ENCODE measurements around the gene B3GNT3. TPM values are rescaled to one million over a fixed set of nuclear protein-coding genes. Genes with fewer than 3 reads are reported as not detected.

B3GNT3 gene
- total RNA-seq, 1 experiment from 2014 or later = 22.2 TPM

DNA sequence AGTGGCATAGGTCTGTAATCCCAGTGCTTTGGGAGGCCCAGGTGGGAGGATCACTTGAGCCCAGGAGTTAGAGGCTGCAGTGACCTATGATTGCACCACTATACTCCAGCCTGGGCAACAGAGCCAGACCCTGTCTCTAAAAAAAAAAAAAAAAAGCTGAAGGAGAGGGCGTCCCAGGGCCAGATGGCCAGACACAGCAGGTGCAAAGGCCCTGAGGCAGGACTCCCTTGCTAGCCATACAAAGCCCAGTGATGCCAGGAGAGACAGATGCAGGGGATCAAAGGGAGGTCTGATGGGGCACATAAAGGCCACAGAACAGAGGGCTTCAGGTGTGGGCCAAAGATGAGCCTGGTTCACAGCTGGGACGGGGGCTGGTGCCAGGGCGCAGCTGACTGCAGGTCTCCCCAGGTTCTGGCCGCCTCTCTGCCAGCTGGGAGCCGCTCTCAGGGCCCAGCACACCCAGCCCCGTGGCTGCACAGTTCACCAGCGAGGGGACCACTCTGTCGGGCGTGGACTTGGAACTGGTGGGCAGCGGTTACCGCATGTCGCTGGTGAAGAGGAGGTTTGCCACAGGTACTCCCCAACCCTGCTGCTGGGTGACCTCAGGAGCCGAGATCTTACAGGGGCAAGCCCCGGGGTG is 7.5 kb upstream of the B3GNT3 start:
- no peak for DNase-seq (ENCODE audit: low read depth, low spot score)
- H3K9ac ChIP-seq (ENCODE audit: low read length) = no peak overlapping the region
- no peak overlapping the region for H3K4me3 ChIP-seq (replicated peaks in 1 of 2; ENCODE audit: low read depth in 1 of 2, low read length in 2 of 2)
- RAD21 ChIA-PET (ENCODE audit: low non-redundant PET in 1 of 2, low total read pairs in 2 of 2, uncharacterized antibody in 2 of 2, unreplicated experiment in 2 of 2) = no interaction called here
- ATAC-seq = no peak
- no peaks in the 10 kb centered on the region for H3K9me2 ChIP-seq (ENCODE audit: insufficient read depth)
- no peaks in the 10 kb centered on the region for H4K20me1 ChIP-seq (ENCODE audit: insufficient read depth)
- TF ChIP-seq ZNF274 (IDR thresholded peaks at IDR 0.05; ENCODE audit: low read depth, low read length) (no peak), CBX3 (IDR thresholded peaks at IDR 0.05; ENCODE audit: low read depth) (no peak), ZFX (IDR thresholded peaks at IDR 0.05) (no peak), SRF (IDR thresholded peaks at IDR 0.05; ENCODE audit: low read depth) (no peak), CEBPB (IDR thresholded peaks at IDR 0.05; ENCODE audit: low read depth) (no peak), EGR1 (IDR thresholded peaks at IDR 0.05; ENCODE audit: low read depth) (no peak), ELF1 (IDR thresholded peaks at IDR 0.05; ENCODE audit: borderline replicate concordance, low read depth) (no peak), SIN3A (IDR thresholded peaks at IDR 0.05; ENCODE audit: low read depth) (no peak), SP1 (IDR thresholded peaks at IDR 0.05; ENCODE audit: low read depth) (no peak), EZH2phosphoT487 (IDR thresholded peaks at IDR 0.05; ENCODE audit: borderline replicate concordance) (no peak), RAD21 (IDR thresholded peaks at IDR 0.05; ENCODE audit: low read depth) (no peak)
- TF ChIP-seq, protein P1, sequence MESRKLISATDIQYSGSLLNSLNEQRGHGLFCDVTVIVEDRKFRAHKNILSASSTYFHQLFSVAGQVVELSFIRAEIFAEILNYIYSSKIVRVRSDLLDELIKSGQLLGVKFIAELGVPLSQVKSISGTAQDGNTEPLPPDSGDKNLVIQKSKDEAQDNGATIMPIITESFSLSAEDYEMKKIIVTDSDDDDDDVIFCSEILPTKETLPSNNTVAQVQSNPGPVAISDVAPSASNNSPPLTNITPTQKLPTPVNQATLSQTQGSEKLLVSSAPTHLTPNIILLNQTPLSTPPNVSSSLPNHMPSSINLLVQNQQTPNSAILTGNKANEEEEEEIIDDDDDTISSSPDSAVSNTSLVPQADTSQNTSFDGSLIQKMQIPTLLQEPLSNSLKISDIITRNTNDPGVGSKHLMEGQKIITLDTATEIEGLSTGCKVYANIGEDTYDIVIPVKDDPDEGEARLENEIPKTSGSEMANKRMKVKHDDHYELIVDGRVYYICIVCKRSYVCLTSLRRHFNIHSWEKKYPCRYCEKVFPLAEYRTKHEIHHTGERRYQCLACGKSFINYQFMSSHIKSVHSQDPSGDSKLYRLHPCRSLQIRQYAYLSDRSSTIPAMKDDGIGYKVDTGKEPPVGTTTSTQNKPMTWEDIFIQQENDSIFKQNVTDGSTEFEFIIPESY (IDR thresholded peaks at IDR 0.05; ENCODE audit: extremely low read depth, insufficient replicate concordance, low read length) = no peak
- TF ChIP-seq, protein P2, sequence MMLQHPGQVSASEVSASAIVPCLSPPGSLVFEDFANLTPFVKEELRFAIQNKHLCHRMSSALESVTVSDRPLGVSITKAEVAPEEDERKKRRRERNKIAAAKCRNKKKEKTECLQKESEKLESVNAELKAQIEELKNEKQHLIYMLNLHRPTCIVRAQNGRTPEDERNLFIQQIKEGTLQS (IDR thresholded peaks at IDR 0.05) = no peak
- TF ChIP-seq, protein P3, sequence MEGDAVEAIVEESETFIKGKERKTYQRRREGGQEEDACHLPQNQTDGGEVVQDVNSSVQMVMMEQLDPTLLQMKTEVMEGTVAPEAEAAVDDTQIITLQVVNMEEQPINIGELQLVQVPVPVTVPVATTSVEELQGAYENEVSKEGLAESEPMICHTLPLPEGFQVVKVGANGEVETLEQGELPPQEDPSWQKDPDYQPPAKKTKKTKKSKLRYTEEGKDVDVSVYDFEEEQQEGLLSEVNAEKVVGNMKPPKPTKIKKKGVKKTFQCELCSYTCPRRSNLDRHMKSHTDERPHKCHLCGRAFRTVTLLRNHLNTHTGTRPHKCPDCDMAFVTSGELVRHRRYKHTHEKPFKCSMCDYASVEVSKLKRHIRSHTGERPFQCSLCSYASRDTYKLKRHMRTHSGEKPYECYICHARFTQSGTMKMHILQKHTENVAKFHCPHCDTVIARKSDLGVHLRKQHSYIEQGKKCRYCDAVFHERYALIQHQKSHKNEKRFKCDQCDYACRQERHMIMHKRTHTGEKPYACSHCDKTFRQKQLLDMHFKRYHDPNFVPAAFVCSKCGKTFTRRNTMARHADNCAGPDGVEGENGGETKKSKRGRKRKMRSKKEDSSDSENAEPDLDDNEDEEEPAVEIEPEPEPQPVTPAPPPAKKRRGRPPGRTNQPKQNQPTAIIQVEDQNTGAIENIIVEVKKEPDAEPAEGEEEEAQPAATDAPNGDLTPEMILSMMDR (IDR thresholded peaks at IDR 0.05 in 2 of 3, conservative IDR thresholded peaks at IDR 0.05 in 1 of 3; ENCODE audit: borderline replicate concordance in 1 of 3, insufficient read depth in 1 of 3, low read depth in 2 of 3, low read length in 2 of 3) = no peak
- H2AFZ ChIP-seq (ENCODE audit: low read depth, low read length, poor library complexity, severe bottlenecking) = no peak overlapping the region
- CTCF ChIA-PET = interaction anchor here (0.6 kb wide), 1 partner anchor 368 kb away, joined by 4 read pairs; no protein-coding TSS in a partner anchor
- peaks cover 28 to 39% of the 10 kb centered on the region in 2 experiments for H3K4me1 ChIP-seq (ENCODE audit: control insufficient read depth in 1 of 2, insufficient read depth in 2 of 2, low read length in 2 of 2)
- intact Hi-C loops (cut with micrococcal nuclease) = no loop called here
- POLR2A ChIA-PET = interaction anchor here (0.6 kb wide), 1 partner anchor 67 kb away, joined by 3 read pairs; no protein-coding TSS in a partner anchor
- H3K79me2 ChIP-seq (ENCODE audit: insufficient read depth, low read length) = no peaks in the 10 kb centered on the region
- H3K4me2 ChIP-seq (ENCODE audit: low read length) = no peak overlapping the region
- H3K36me3 ChIP-seq (ENCODE audit: control insufficient read depth in 1 of 2, insufficient read depth in 2 of 2, low read length in 2 of 2) = peaks cover 0 to 6% of the 10 kb centered on the region in 2 experiments; a peak in 1 of 4 replicates
- H3K27me3 ChIP-seq (ENCODE audit: insufficient read depth, low read length) = no peaks in the 10 kb centered on the region
- H3K9me3 ChIP-seq (ENCODE audit: control insufficient read depth in 1 of 2, insufficient read depth in 1 of 2, low read depth in 1 of 2, low read length in 2 of 2) = no peaks in the 10 kb centered on the region
- no TSS peak for BruUV-seq (replicated peaks)
- H3K27ac ChIP-seq (ENCODE audit: low read depth, low read length) = no peak overlapping the region

Data from HCT116 (cell line).